Left kidney (tissue), 2 donors: ENCODE data around the gene STK32B. TPM values are rescaled to one million over a fixed set of nuclear protein-coding genes. Genes with fewer than 3 reads are reported as not detected.
"Not testable (repeated sequence)": the region's sequence is repeated elsewhere in the genome, so short reads cannot be mapped to it uniquely, and the experiment has no call there.

Source experiments
- DNase-seq: peaks from one replicate; pipeline ENCODE4 v3.0.0-alpha.2; 2013
- polyA plus RNA-seq: library from polyadenylated mRNA; unstranded; fragments of 120-200 nt; gene quantifications from one replicate; pipeline ENCODE4 v1.2.1, GENCODE V29; 2013; ENCODE audit not compliant: insufficient read length

Gene STK32B
- polyA plus RNA-seq, 1 donor: 11.1 TPM

DNA sequence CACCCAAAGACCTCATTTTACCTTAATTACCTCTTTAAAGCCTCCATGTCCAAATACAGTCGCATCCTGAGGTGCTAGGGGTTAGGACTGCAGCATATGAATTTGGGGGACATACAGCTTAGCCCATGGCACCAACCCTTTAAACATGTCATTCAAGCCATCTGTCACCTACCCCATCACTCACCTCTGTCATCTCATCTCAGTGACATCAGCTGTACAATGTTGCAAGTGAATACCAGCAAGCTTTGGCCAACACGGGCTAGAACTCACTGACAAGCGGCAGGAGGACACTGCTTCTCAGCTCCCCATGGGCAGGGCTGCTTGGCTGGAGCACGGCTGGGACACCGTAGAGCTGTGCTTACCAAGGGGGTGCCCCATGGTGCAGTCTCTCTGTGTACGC is 107.5 kb downstream of the STK32B start:
- DNase-seq: no peak

DNA sequence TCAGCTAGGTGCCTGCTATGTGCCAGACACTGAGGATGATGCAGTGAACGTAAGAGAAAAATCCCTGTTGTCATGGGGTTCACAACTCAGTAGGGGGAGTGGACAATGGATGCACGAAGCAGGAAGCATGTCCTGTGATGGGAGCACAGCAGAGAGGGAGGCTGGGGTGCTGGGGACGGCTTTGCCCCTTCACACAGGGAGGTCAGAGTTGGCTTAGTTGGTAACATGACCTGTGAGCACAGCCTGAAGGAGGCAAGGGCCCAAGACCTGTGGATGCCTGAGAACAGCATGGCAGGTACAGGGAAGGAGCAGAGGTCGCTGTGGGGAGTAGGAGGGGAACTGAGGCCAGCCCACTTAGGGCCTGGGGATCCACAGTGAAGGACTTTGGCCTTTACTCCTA is 109.4 kb downstream of the STK32B start:
- DNase-seq: no peak

DNA sequence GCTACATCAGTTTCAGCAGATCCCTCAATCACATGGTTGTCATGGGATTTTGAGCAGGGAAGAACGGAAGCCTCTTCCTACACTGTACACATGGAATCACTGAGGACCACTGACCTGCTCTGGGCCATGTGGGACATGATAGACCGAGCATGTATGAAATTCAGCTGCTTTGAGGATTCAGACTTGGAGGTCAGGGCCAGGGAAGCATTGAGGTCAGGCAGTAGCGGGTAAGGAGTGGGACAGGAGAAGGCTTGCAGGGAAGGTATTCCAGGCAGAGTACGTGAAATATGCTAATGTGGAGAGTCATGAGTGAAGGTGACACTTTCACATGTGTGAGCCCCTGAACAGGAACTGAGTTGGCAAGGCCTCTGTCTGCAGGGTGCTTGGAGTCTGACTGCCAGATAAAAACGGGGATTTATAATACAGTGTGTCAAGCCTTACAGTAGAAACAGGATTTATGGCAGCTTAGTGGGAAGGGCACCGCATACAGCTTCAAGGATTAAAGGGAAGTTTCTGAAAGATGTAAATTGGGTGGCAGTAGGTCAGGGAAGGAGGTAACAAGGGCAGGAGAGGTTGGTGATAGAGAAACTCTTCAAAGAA is 111.7 kb downstream of the STK32B start:
- DNase-seq: no peak

DNA sequence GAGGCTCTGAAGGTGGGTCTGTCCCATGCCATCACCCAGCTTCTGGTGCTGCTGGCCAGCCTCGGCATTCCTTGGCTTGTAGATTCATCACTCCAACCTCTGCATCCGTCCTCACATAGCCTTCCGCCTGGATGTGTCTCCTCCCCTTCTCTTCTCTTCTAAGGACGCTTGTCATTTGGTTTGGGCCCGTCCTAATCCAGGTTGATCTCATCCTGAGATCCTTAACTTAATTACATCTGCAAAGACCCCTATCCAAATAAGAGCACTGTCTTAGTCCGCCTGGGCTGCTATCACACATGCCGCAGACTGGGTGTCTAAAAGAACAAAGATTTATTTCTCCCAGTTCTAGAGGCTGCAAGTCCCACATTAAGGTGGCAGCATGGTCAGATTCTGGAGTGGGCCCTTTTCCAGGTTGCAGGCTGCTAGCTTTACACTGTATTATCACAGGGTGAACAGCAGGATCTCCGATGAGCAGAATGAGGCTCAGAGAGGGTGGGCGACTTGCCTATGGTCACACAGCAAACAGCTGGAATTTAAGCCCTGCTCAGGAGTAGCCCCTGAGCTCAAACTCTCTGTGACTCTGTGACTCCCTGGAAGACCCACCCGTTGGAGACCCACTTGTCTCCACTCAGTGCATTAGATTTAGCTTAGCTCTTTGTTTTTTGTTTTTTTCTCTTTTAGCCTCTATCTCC is 113.1 kb downstream of the STK32B start:
- DNase-seq: no peak

DNA sequence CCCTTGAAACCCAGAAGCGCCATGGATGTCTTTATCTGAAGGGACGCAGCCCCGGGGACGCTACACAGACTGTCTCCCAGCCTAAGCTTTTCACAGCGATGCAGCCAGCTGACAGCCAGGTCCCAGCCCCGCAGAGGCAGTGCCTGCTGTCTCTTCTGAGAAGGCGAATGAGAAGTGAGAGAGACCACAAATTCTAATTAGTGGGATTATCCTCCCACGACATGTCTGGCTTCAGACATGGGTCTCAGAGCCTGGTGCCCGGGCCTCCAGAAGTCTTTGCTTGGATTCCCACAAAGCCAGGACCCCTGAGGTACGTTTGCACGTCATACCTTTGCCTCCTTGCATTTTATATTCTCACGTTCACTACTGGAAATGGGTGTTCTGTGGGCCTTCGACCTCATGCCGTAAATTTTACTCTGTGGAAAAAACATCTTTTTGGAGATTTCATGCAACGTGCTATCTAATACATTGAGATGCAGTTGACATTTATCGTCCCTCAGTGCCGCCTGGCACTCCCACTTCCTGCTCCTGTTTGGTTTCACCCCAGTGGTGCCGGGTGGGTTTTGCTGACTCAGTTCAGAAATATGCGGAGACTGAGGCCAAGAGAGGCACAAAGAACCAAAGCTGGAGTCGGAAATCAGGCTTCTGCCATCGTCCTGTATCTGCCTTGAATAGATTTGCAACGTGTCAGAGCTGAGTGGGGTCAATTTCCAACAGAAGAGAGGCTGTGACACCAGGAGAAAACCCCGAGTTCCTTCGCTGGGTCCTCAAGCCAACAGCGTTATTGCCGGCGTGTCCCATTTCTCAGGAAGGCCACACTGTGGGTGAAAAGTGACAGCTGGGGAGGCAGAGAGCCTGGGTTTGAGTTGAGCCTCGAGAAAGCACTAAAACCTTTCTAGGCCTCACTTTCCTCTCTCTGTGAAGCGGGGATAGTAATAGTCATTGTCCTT is 114.4 kb downstream of the STK32B start:
- no peak for DNase-seq

DNA sequence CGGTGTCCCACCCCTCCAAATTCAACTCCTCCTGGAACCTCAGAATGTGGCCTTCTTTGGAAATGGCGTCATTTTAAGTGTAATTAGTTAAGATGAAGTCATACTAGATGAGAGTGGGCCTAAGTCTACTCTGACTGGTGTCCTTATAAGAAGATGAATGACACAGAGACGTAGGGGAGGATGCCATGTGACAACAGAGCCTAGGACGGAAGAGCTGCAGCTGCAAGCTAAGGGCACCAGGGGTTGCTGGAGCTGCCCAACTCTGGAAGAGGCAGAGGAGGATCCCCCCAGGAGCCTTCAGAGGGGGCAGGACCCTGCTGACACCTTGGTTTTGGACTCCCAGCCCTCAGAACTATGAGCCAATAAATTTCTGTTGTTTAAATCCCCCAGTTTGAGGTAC is 115.1 kb downstream of the STK32B start:
- DNase-seq: no peak

DNA sequence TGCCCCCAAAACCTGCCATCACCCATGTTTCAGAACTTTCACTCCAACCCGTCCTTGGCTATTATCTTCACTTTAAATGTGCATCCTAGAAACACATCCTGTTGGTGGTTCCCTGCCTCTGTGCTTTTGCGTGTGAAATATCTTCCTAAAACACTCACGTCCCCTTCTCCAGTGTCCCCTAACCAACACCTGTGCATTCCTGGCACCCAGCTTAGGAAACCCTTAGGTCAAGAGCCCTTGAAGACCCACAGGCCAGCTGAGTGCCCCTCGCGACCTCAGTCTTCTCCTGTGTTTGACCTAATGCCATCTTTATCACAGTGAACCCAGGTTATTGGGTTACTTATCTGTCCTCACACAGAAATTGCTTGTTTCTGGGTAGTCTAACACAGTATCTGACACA is 117.6 kb downstream of the STK32B start:
- no peak for DNase-seq

DNA sequence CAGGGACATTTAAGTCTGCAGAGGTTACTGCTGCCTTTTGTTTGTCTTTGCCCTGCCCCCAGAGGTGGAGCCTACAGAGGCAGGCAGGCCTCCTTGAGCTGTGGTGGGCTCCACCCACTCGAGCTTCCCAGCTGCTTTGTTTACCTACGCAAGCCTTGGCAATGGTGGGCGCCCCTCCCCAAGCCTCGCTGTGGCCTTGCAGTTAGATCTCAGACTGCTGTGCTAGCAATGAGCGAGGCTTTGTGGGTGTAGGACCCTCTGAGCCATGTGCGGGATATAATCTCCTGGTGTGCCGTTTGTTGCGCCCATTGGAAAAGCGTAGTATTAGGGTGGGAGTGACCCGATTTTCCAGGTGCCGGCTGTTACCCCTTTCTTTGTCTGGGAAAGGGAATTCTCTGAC is 124.6 kb downstream of the STK32B start:
- not testable (repeated sequence) for DNase-seq

DNA sequence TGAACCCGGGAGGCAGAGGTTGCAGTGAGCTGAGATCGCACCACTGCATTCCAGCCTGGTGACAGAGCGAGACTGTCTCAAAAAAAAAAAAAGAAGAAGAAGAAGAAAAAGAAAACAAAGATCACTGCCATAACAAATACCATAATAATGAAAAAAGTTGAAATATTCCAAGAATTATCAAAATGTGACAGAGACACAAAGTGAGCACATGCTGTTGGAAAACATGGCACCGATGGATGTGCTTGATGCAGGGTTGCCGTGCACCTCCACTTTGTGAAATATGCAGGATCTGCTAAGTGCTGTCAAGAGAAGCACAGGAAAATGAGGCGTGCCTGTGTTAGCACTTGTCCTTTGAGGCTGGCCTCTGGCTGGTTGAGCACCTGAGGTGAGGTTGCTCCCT is 133.3 kb downstream of the STK32B start:
- DNase-seq: no peak

DNA sequence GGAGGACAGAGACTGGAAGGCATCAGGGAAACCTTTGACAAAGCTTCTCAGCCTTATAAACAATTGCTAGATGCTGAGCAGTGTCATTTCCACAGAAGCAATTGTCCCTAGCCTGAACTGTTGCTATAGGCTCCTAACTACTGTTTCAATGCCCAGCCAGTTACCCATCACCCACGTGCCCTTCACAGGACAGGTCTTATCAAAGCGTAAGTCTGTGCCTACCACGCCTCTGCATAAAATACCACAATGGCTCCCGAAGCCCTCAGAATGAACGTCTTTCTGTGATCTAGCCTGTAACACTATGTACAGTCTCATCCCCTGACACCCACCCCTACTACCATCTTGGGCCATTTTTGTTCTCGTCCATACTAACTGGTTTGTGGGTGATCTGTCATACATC is 134.3 kb downstream of the STK32B start:
- no peak for DNase-seq

DNA sequence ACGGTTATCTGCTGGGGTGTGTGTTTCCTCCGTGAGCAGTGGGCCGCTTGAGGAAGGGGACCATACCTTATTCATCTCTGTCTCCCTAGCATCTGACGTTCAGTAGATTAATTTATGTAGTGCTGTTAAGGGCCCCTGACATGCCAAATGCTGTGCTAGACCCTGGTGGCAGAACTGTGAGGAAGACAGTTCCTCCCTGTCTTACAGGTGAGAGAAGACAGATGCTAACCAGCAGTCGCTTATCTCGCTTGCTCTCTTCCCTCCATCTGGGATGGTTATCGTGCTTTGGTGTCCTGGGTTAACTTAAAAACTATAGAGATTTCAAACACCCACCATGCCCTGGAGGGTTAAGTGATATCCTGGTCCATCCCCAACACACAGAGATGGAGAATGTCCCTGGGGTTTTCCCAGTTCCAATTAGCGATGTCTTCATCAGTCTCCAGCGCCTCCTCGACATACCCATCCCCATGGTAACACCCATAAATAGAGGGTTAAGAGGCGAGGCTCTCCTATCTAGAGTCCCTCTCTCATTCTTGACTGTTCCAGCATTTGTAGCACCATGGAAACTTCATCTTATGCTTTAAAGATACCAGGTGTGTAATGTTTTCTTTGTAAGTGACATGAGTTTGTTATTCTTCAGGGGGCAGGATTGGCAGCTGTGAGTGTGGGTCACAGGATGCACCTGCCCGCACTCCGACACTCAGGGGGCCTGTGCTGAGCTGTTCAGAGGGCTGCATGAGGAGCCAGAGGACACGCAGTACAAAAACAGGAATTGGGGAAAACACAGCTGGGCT is 135.2 kb downstream of the STK32B start:
- no peak for DNase-seq

DNA sequence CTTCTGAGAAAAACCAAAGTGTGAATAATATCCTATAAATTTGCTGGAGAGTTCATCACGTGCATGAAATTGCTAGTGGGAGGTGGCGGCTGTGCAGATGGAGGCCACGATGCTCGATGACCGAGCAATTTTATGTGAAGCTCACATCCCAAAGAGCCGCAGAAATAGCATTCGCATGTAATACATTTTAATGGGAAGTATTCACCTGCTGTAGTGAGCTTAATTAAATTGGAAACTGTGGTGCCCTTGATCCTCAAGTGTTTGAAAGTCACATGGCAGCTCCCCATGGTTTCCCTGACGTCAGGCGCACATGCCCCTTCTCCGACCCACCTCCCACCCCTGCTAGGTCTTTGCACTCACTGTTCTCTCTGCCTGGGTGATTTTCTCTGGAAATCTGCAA is 136.8 kb downstream of the STK32B start:
- no peak for DNase-seq

DNA sequence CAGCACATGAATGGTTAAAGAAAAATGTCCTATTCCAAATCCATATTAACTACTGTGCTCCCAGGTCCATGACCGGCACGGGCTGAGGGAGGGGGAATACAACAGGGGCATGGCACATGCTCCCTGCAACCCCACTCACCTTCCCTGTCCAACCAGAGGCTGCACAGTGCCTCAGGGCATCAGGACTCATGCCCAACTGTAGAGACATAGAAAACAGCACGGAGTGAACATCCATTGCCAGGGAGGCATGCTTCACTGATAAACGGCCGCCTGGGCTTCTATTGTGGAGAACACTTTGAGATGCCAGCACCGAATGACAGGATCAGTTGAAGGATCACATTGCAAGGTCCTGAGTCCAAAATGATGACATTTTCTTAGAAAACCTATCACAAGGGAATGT is 140.6 kb downstream of the STK32B start:
- DNase-seq: no peak

DNA sequence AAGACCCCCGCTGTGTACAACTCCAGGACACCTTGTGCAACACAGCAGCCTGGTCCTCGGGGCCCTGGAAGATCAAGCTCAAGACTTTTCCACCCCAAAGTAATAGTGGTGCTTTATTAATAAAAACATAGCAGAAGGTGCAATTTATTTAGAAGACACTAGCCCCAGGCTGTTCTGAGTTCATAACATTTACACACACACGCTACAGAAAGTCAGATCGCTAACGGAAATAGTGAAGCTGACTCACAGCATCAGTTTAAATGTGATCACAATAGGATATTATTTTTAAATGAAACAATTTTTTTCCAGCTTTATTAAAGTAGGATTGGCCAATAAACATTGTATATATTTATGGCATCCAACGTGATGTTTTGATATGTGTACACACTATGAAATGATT is 141.0 kb downstream of the STK32B start:
- DNase-seq: no peak

DNA sequence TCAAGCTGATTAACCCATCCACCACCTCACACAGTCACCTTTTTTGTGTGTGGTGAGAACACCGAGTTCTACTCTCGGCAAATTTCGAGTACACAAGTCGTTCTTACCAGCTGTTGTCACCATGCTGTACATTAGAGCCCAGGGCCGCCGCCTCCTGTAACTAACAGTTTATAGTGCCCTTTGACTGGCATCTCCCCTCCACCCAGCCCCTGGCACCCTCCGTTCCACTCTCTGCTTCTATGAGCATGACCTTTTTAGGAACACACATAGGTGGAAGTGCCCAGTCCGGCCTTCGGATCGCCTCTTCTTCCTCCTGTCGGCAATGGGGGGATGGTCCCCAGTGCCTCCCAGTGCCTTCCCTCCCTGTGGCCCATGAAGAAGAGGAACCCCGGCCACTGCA is 141.4 kb downstream of the STK32B start:
- DNase-seq: no peak

DNA sequence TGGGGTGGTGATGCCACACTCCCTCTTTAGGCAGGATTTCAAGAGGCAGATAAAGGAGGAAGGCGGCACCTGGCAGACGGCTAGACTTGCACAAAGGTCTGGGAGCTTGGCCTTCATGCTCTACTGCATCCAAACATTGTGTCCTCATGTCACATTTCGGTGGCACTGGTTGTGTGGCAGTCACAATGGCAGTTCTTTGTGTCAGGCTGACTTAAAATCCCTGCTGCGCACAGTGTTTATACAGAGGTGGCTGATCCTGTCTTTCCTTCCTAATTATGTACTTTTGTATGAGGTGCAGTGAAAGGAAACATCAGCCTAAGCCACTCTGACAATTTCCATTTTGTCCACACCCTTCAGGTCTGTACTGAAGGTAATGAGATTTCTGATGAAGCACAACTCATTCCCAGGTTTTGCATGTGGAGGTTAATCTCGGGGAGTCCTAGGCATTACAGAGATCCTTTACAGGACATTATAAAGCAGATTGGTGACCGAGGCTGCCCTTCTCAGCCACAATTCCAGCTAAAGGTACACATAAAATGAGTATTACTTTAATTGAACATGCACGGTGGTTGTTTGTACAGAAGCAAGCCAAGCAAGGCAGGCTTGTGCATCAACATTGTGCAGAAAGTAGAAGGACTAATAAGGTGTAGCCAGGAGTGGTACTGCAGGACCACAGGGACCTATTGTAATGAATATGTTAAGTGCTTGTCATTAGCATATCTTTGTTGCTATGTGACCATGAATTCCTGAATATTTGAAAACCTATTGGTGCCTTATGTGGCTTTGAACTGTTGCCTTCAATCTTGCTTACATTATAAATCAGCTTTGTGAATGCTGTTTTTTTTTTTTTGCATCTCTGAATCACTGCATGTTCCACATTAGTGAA is 147.6 kb downstream of the STK32B start:
- DNase-seq: no peak

DNA sequence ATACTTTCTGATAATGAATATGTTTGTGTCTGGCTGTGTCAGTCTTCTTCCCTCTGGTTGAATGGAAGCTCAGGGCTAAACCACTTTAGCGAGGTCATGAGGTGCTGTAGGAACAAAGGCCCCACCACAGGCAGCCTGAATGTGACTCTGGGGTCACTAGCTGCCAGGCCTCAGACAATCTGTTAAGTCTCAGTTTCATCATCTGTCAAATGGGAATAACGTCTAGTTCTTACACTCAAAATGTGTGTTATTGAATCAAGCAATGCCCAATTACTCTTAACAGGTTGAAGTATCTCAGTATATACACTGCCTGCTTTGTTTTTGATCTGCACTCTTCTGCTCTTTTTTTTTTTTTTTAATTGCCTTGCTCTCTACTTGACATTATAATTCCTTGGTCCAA is 148.6 kb downstream of the STK32B start:
- DNase-seq: no peak

DNA sequence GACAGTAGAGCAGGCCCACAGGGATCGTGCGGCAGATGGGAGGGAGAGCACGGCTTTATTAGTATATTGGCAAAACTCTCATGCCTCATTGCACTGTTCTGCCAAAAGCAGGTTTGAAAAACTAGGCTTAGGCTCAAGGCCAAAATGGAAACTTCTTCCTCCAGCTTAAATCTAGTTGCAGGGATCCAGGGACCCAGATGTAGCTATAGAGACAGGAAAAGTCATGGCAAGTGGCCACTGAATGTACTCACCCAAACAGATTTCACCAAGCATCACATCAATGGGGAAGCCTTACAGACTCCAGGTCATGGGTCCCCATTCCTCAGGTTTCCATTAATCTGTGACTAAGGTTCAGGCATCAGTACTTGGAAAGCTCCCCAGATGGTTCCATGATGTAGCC is 149.2 kb downstream of the STK32B start:
- DNase-seq: no peak

DNA sequence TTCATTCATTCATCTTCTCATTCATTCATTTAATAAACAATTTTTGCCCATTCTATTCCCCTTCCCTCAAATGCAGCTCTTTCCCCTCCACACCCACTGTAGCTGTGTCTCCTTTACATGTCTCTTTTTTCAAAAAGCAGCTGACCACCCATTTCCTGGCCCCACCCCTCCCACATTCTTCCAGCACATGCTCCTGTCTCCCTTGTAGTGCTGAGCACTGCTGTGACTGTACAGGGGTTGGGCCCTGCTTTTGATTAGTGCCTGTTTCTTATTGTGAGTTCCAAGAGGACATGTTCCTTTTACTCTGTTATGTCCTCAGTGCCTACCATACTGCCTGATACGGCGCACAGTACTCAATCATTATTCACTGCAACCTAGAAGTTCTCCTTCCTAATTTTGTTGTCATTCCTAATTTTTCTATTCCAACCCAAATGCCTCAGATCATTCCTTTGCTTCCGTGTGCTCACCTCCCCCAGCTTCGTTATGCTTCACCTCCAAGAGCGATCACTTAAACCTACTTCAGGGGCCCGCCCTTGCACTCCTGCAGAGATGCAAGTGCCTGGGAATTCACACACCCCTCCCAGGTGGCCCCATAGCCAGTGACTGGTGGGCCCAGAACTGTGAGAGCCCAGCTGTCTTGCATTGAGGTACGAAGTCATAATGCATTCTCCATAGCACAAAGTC is 152.2 kb downstream of the STK32B start:
- DNase-seq: no peak

DNA sequence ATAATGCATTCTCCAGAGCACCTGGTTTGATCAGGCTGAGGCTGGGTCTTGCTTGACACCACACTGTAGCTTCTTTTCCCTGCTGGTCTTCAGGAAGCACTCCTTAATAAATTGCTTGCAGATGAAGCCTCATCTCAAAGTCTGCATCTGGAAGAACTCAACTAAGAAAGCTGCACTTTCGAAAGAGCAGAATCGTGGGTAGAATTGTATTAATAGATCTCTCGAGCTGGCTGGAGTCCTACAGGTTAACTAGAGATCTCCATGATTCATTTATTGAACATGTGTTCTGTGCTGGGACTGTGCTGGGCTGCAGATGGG is 152.7 kb downstream of the STK32B start:
- no peak for DNase-seq

DNA sequence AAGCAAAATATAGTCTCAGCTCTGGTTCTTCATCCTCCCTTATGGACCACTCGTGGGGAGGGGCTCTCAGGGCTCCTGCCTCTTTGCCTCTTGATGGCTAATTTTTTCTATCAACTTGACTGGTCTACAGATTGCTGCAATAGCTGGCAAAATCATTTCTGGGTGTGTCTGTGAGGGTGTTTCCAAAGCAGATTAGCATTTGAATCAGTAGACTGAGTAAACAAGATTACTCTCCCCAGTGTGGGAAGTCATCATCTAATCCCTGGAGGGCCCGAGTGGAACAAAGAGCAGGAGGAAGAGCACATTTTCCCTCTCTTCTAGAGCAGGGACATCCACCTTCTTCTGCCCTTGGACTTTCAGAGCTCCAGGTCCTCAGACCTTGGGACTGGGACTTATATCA is 153.5 kb downstream of the STK32B start:
- no peak for DNase-seq
